ENCODE results near the gene RNF11.

The RNF11 gene

GRCh38 chr1:51317798-51318197 lies 81.7 kb downstream of the RNF11 start:
- DNase-seq, result no peak

- DNase-seq, result no peak
These were observed 85.2 kb downstream of the RNF11 start for GRCh38 chr1:51320967-51321923.

- DNase-seq, result no peak
These were observed 85.8 kb downstream of the RNF11 start for GRCh38 chr1:51321924-51322280.

GRCh38 chr1:51322417-51323101 lies 86.5 kb downstream of the RNF11 start:
- DNase-seq, result no peak
